SK-N-SH (cell line): Measurements from ENCODE around the gene ERC1. TPM values are rescaled to one million over a fixed set of nuclear protein-coding genes. Genes with fewer than 3 reads are reported as not detected.

Experiments
- CTCF ChIA-PET: fragments of 300-600, 350-600 bp; formaldehyde crosslinking; extraction: SDS; loops from one replicate; lab custom pipeline; 2021; lab: Yijun Ruan, JAX
- POLR2A ChIA-PET: fragments of 350-600 bp; sonication (Branson Sonifier 250); formaldehyde crosslinking; extraction: SDS; loops from one replicate; lab custom pipeline; 2020; ENCODE audit warnings: antibody characterized with exemption, inconsistent platforms; lab: Yijun Ruan, JAX
- DNase-seq: peaks from one replicate; pipeline ENCODE4 v3.0.0; 2012
- H2AFZ ChIP-seq: fragments of 200-600 bp; sonication (generic); 2 replicates; pipeline ENCODE4 v1.8.1; 2016; ENCODE audit warnings: antibody characterized with exemption, mild to moderate bottlenecking, low read depth
- H3F3A ChIP-seq: fragments of 200-600 bp; sonication (generic); replicated peaks from 2 replicates; pipeline ENCODE3; 2016; ENCODE audit warnings: antibody characterized with exemption, mild to moderate bottlenecking; ENCODE audit not compliant: insufficient read depth
- H3K27ac ChIP-seq, 2 experiments: fragments of 200-500 bp in 1 of 2; fragments of 200-600 bp in 1 of 2; sonication (Bioruptor generic) in 1 of 2; sonication (generic), shearing (Covaris generic) in 1 of 2; 2 replicates each; pipeline versions ENCODE4 v1.5.1 to v1.6.1; 2014 to 2016; ENCODE audit warnings: low read depth in 2 of 2, inconsistent platforms in 1 of 2, low read length in 1 of 2, mild to moderate bottlenecking in 1 of 2, mixed read lengths in 1 of 2
- H3K27me3 ChIP-seq: fragments of 200-600 bp; sonication (generic), shearing (Covaris generic); 2 replicates; pipeline ENCODE4 v1.6.1; 2016; ENCODE audit warnings: mixed run types; ENCODE audit not compliant: insufficient read depth
- H3K36me3 ChIP-seq, 2 experiments: fragments of 200-500 bp in 1 of 2; fragments of 200-600 bp in 1 of 2; sonication (Bioruptor generic) in 1 of 2; sonication (generic) in 1 of 2; replicated peaks in 1 of 2; 2 replicates each; pipeline versions ENCODE3 to v1.5.1; 2014 to 2016; ENCODE audit warnings: low read length in 1 of 2, mild to moderate bottlenecking in 1 of 2; ENCODE audit not compliant: insufficient read depth in 2 of 2, control insufficient read depth in 1 of 2
- H3K4me1 ChIP-seq, 2 experiments: fragments of 200-500 bp in 1 of 2; fragments of 200-600 bp in 1 of 2; sonication (Bioruptor generic) in 1 of 2; sonication (generic), shearing (Covaris generic) in 1 of 2; 2 replicates each; pipeline versions ENCODE4 v1.5.1 to v1.6.1; 2014 to 2016; ENCODE audit warnings: low read depth in 1 of 2, low read length in 1 of 2, mixed run types in 1 of 2; ENCODE audit not compliant: insufficient read depth in 2 of 2, control insufficient read depth in 1 of 2
- H3K4me2 ChIP-seq: fragments of 200-600 bp; sonication (generic), shearing (Covaris generic); 2 replicates; pipeline ENCODE4 v1.6.1; 2017; ENCODE audit warnings: mixed run types
- H3K4me3 ChIP-seq, 2 experiments: fragments of 200-500 bp in 1 of 2; fragments of 200-600 bp in 1 of 2; sonication (Bioruptor generic) in 1 of 2; sonication (generic), shearing (Covaris generic) in 1 of 2; 2 replicates each; pipeline versions ENCODE4 v1.5.1 to v1.8.1; 2014 to 2016; ENCODE audit warnings: low read depth in 2 of 2, inconsistent platforms in 1 of 2, low read length in 1 of 2, mild to moderate bottlenecking in 1 of 2, mixed read lengths in 1 of 2, moderate library complexity in 1 of 2
- H3K79me2 ChIP-seq: fragments of 200-600 bp; sonication (generic); 2 replicates; pipeline ENCODE4 v1.8.1; 2017; ENCODE audit warnings: mild to moderate bottlenecking; ENCODE audit not compliant: insufficient read depth
- H3K9ac ChIP-seq: fragments of 200-600 bp; sonication (generic); 2 replicates; pipeline ENCODE4 v1.6.1; 2017; ENCODE audit warnings: mixed run types
- H3K9me2 ChIP-seq: fragments of 200-600 bp; sonication (generic); 2 replicates; pipeline ENCODE4 v1.6.1; 2017; ENCODE audit warnings: mixed run types
- H3K9me3 ChIP-seq: fragments of 200-600 bp; sonication (generic); 2 replicates; pipeline ENCODE4 v1.6.1; 2017; ENCODE audit warnings: mixed run types, mild to moderate bottlenecking, moderate library complexity
- H4K20me1 ChIP-seq: fragments of 200-600 bp; sonication (generic); 2 replicates; pipeline ENCODE4 v1.6.1; 2017; ENCODE audit warnings: mild to moderate bottlenecking, mixed run types; ENCODE audit not compliant: insufficient read depth
- CTCF ChIP-seq: fragments of 200-600 bp; sonication (generic); IDR thresholded peaks from 2 replicates; pipeline ENCODE4 v1.6.1; 2017; ENCODE audit warnings: antibody characterized with exemption, mild to moderate bottlenecking, moderate library complexity
- FOSL2 ChIP-seq: IDR thresholded peaks from 2 replicates; pipeline ENCODE4 v1.4.0; 2012; ENCODE audit warnings: low read depth, mild to moderate bottlenecking, moderate library complexity, borderline replicate concordance
- FOXJ3 ChIP-seq: sonication (generic); formaldehyde crosslinking; IDR thresholded peaks from 2 replicates; pipeline ENCODE4 v1.5.1; 2020; ENCODE audit warnings: mild to moderate bottlenecking, missing genetic modification reagents
- GATA2 ChIP-seq: sonication (generic); formaldehyde crosslinking; IDR thresholded peaks from 2 replicates; pipeline ENCODE4 v1.5.0; 2020; ENCODE audit warnings: mild to moderate bottlenecking, missing genetic modification reagents
- IRF3 ChIP-seq: fragments of 150-350 bp; IDR thresholded peaks from 2 replicates; pipeline ENCODE4 v1.6.1; 2016; ENCODE audit warnings: mild to moderate bottlenecking, low read depth, low read length
- MAX ChIP-seq: IDR thresholded peaks from 2 replicates; pipeline ENCODE4 v1.4.0; 2012; ENCODE audit warnings: low read depth
- MXI1 ChIP-seq: IDR thresholded peaks from 2 replicates; pipeline ENCODE4 v1.6.1; 2012; ENCODE audit warnings: mild to moderate bottlenecking, low read depth, low read length, improper control_type of control experiment
- PBX3 ChIP-seq: IDR thresholded peaks from 2 replicates; pipeline ENCODE4; 2012
- POLR2AphosphoS5 ChIP-seq: IDR thresholded peaks from 2 replicates; pipeline ENCODE4 v1.6.1; 2012; ENCODE audit warnings: low read depth, low read length
- RFX5 ChIP-seq: IDR thresholded peaks from 2 replicates; pipeline ENCODE4 v1.6.1; 2012; ENCODE audit warnings: mild to moderate bottlenecking, improper control_type of control experiment, low read length
- RXRA ChIP-seq: IDR thresholded peaks from 2 replicates; pipeline ENCODE4 v1.4.0; 2012; ENCODE audit warnings: low read depth, mild to moderate bottlenecking, borderline replicate concordance
- SMC3 ChIP-seq: IDR thresholded peaks from 2 replicates; pipeline ENCODE4 v1.6.1; 2012; ENCODE audit warnings: low read depth, low read length, improper control_type of control experiment
- TAF1 ChIP-seq: IDR thresholded peaks from 2 replicates; pipeline ENCODE4 v1.6.1; 2012; ENCODE audit warnings: low read depth, mild to moderate bottlenecking, low read length, moderate library complexity, borderline replicate concordance
- TCF12 ChIP-seq: IDR thresholded peaks from 2 replicates; pipeline ENCODE4 v1.4.0; 2012
- USF2 ChIP-seq: fragments of 150-350 bp; IDR thresholded peaks from 2 replicates; pipeline ENCODE4 v1.6.1; 2017; ENCODE audit warnings: antibody characterized with exemption, low read length, low read depth, borderline replicate concordance
- WGBS: methylation state at CpG from one replicate; pipeline ENCODE4 v1.1.6; 2017; ENCODE audit warnings: low lambda C conversion rate; 5-methylcytosine and 5-hydroxymethylcytosine counted together
- polyA plus RNA-seq, 3 experiments: library from polyadenylated mRNA; depleted of rRNA; stranded (reverse); fragments of >200 nt; gene quantifications; 2 replicates each; pipeline ENCODE4 v1.2.3, GENCODE V29; 2012

The ERC1 gene
- polyA plus RNA-seq, 1 of the 3 experiments (the other 2 are of a cell fraction), result 7.5 TPM

- no peaks in the 10 kb centered on the region for H3K9me2 ChIP-seq
- WGBS, result 97% methylated on average over 3 of the region's 3 CpGs
- peaks cover 6% of the 10 kb centered on the region for H3F3A ChIP-seq
- H4K20me1 ChIP-seq, result no peaks in the 10 kb centered on the region
- ChIA-PET CTCF (no interaction called here), POLR2A (no interaction called here)
- no peak overlapping the region for H3K4me2 ChIP-seq
- DNase-seq, result no peak
- no peak overlapping the region for H3K4me3 ChIP-seq
- H2AFZ ChIP-seq, result no peak overlapping the region
- H3K9ac ChIP-seq, result no peak overlapping the region
- peaks cover 0 to 21% of the 10 kb centered on the region in 2 experiments for H3K36me3 ChIP-seq
- no peaks in the 10 kb centered on the region for H3K9me3 ChIP-seq
- no peaks in the 10 kb centered on the region for H3K27me3 ChIP-seq
- H3K27ac ChIP-seq, result no peak overlapping the region
- H3K4me1 ChIP-seq, result no peaks in the 10 kb centered on the region
- TF ChIP-seq RXRA (no peak), CTCF (no peak), POLR2AphosphoS5 (no peak), USF2 (no peak), TAF1 (no peak), RFX5 (no peak), FOSL2 (no peak), SMC3 (no peak), IRF3 (no peak), FOXJ3 (CRISPR knock-in tag) (no peak), PBX3 (no peak), TCF12 (no peak), MXI1 (no peak), MAX (no peak), GATA2 (CRISPR knock-in tag) (no peak)
- TF ChIP-seq, all 33 proteins: peak for 0
- no peaks in the 10 kb centered on the region; the same call in 1 of the 2 replicates for H3K79me2 ChIP-seq
Measured at GRCh38 chr12:1272142-1272541, 281.1 kb downstream of the ERC1 start.
